Transverse colon (tissue), 4 donors: Measurements from ENCODE around the gene SYNE1.

Experiments used
- CTCF ChIP-seq, 5 experiments: fragments of 200-600 bp in 3 of 5; fragments of 450-650 bp in 2 of 5; sonication (generic) in 3 of 5; IDR thresholded peaks; 1 replicate in 2 of 5; 2 replicates in 3 of 5; pipeline ENCODE4 v1.5.1; 2016 to 2017; ENCODE audit warnings: antibody characterized with exemption in 5 of 5, inconsistent platforms in 3 of 5, mild to moderate bottlenecking in 2 of 5, moderate library complexity in 1 of 5
- EP300 ChIP-seq: sonication (generic); formaldehyde crosslinking; IDR thresholded peaks from one replicate; pipeline ENCODE4 v1.6.1; 2017; ENCODE audit warnings: antibody characterized with exemption, low read depth
- POLR2A ChIP-seq: fragments of 450-650 bp; IDR thresholded peaks from one replicate; pipeline ENCODE4 v1.6.1; 2016; ENCODE audit warnings: antibody characterized with exemption, mild to moderate bottlenecking, moderate library complexity
- POLR2AphosphoS5 ChIP-seq, 3 donors: sonication (generic); formaldehyde crosslinking; IDR thresholded peaks; one replicate each; pipeline ENCODE4 v1.6.1; 2016; ENCODE audit warnings: antibody characterized with exemption in 3 of 3

GRCh38 chr6:152575161-152575560 is 62.0 kb downstream of the SYNE1 start:
- no peak for TF ChIP-seq CTCF (IDR thresholded peaks at IDR 0.05)
- no peak for TF ChIP-seq EP300
- TF ChIP-seq POLR2A, result no peak
- TF ChIP-seq POLR2AphosphoS5 (IDR thresholded peaks at IDR 0.05), result no peak
